WTC11 (cell line): Measurements from ENCODE around the gene MAST4.

Source experiments
- CTCF ChIP-seq: fragments of 200-600 bp; IDR thresholded peaks from 2 replicates; pipeline ENCODE4 v1.8.0; 2022; ENCODE audit warnings: antibody characterized with exemption
- ELF4 ChIP-seq: sonication (generic); formaldehyde crosslinking; IDR thresholded peaks from 2 replicates; pipeline ENCODE4 v1.8.1; 2022; ENCODE audit warnings: low read depth, mild to moderate bottlenecking, moderate library complexity, missing genetic modification reagents
- FOXP1 ChIP-seq: sonication (generic); formaldehyde crosslinking; IDR thresholded peaks from 2 replicates; pipeline ENCODE4 v1.8.0; 2022; ENCODE audit warnings: missing genetic modification reagents, mild to moderate bottlenecking, moderate library complexity, borderline replicate concordance
- MAX ChIP-seq: sonication (generic); formaldehyde crosslinking; IDR thresholded peaks from 2 replicates; pipeline ENCODE4 v1.8.0; 2022; ENCODE audit warnings: mild to moderate bottlenecking, missing genetic modification reagents
- SMAD3 ChIP-seq: sonication (generic); formaldehyde crosslinking; IDR thresholded peaks from 2 replicates; pipeline ENCODE4 v1.8.0; 2022; ENCODE audit warnings: missing genetic modification reagents, mild to moderate bottlenecking, borderline replicate concordance
- USF1 ChIP-seq: sonication (generic); formaldehyde crosslinking; IDR thresholded peaks from 2 replicates; pipeline ENCODE4 v1.8.0; 2022; ENCODE audit warnings: mild to moderate bottlenecking, missing genetic modification reagents
- TF ChIP-seq, protein P1 (sequence below): sonication (generic); formaldehyde crosslinking; IDR thresholded peaks from 2 replicates; pipeline ENCODE4 v1.8.1; 2023; ENCODE audit warnings: mild to moderate bottlenecking, missing genetic modification reagents, borderline replicate concordance
- TF ChIP-seq, protein P2 (sequence below): sonication (generic); formaldehyde crosslinking; IDR thresholded peaks from 2 replicates; pipeline ENCODE4 v1.8.1; 2023; ENCODE audit warnings: mild to moderate bottlenecking, moderate library complexity, missing genetic modification reagents

GRCh38 chr5:66739951-66740350 lies 143.8 kb downstream of the MAST4 start:
- no peak for TF ChIP-seq CTCF
- TF ChIP-seq SMAD3: no peak
- no peak for TF ChIP-seq ELF4
- TF ChIP-seq USF1 (CRISPR knock-in tag): no peak
- no peak for TF ChIP-seq MAX (CRISPR knock-in tag)
- TF ChIP-seq, protein P1, sequence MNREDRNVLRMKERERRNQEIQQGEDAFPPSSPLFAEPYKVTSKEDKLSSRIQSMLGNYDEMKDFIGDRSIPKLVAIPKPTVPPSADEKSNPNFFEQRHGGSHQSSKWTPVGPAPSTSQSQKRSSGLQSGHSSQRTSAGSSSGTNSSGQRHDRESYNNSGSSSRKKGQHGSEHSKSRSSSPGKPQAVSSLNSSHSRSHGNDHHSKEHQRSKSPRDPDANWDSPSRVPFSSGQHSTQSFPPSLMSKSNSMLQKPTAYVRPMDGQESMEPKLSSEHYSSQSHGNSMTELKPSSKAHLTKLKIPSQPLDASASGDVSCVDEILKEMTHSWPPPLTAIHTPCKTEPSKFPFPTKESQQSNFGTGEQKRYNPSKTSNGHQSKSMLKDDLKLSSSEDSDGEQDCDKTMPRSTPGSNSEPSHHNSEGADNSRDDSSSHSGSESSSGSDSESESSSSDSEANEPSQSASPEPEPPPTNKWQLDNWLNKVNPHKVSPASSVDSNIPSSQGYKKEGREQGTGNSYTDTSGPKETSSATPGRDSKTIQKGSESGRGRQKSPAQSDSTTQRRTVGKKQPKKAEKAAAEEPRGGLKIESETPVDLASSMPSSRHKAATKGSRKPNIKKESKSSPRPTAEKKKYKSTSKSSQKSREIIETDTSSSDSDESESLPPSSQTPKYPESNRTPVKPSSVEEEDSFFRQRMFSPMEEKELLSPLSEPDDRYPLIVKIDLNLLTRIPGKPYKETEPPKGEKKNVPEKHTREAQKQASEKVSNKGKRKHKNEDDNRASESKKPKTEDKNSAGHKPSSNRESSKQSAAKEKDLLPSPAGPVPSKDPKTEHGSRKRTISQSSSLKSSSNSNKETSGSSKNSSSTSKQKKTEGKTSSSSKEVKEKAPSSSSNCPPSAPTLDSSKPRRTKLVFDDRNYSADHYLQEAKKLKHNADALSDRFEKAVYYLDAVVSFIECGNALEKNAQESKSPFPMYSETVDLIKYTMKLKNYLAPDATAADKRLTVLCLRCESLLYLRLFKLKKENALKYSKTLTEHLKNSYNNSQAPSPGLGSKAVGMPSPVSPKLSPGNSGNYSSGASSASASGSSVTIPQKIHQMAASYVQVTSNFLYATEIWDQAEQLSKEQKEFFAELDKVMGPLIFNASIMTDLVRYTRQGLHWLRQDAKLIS: no peak
- no peak for TF ChIP-seq FOXP1 (CRISPR knock-in tag)
- TF ChIP-seq, protein P2, sequence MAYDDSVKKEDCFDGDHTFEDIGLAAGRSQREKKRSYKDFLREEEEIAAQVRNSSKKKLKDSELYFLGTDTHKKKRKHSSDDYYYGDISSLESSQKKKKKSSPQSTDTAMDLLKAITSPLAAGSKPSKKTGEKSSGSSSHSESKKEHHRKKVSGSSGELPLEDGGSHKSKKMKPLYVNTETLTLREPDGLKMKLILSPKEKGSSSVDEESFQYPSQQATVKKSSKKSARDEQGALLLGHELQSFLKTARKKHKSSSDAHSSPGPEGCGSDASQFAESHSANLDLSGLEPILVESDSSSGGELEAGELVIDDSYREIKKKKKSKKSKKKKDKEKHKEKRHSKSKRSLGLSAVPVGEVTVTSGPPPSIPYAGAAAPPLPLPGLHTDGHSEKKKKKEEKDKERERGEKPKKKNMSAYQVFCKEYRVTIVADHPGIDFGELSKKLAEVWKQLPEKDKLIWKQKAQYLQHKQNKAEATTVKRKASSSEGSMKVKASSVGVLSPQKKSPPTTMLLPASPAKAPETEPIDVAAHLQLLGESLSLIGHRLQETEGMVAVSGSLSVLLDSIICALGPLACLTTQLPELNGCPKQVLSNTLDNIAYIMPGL (CRISPR knock-in tag): no peak
